HCT116 (cell line): ENCODE measurements around the gene PDE8A. TPM values are rescaled to one million over a fixed set of nuclear protein-coding genes. Genes with fewer than 3 reads are reported as not detected.

Experiments
- ATAC-seq: fragments of 200-7000 bp; cut with Tn5 transposase; 2 replicates; pipeline ENCODE4 v1.9.1; 2020; ENCODE audit warnings: mild to moderate bottlenecking, moderate library complexity
- BruUV-seq: library from RNA; stranded (reverse); fragments of 400-500 nt; replicated peaks from 2 replicates; lab custom pipeline; 2021; lab: Mats Ljungman, UMichigan
- CTCF ChIA-PET: fragments of 300-600 bp; sonication (Branson Sonifier 250); formaldehyde crosslinking; loops from one replicate; lab custom pipeline; 2021; ENCODE audit warnings: antibody characterized with exemption; lab: Charles Lee
- POLR2A ChIA-PET: fragments of 300-600, 350-600 bp; sonication (Branson Sonifier 250); formaldehyde crosslinking; loops from one replicate; lab custom pipeline; 2021; ENCODE audit warnings: antibody characterized with exemption; lab: Charles Lee
- RAD21 ChIA-PET, 2 experiments: fragments of 300-600 bp; sonication (Branson Sonifier 250); formaldehyde crosslinking; loops; one replicate each; lab custom pipeline; 2023; ENCODE audit warnings: low total read pairs in 2 of 2; ENCODE audit not compliant: uncharacterized antibody in 2 of 2, unreplicated experiment in 2 of 2, low non-redundant PET in 1 of 2; lab: Charles Lee
- DNase-seq: peaks from one replicate; pipeline ENCODE4 v3.0.0-alpha.2; 2010; ENCODE audit warnings: low read depth, low spot score
- H2AFZ ChIP-seq: fragments of 200-600 bp; shearing (Covaris generic), sonication (generic); 2 replicates; pipeline ENCODE4 v1.6.1; 2017; ENCODE audit warnings: low read depth, mixed run types, mixed read lengths, antibody characterized with exemption, low read length; ENCODE audit not compliant: poor library complexity, severe bottlenecking
- H3K27ac ChIP-seq: 2 replicates; pipeline ENCODE4 v1.5.1; 2012; ENCODE audit warnings: low read depth, low read length
- H3K27me3 ChIP-seq: fragments of 200-600 bp; sonication (generic); 2 replicates; pipeline ENCODE4 v1.6.1; 2016; ENCODE audit warnings: mixed run types, low read length, mixed read lengths; ENCODE audit not compliant: insufficient read depth
- H3K36me3 ChIP-seq, 2 experiments: fragments of 200-500 bp in 1 of 2; fragments of 200-600 bp in 1 of 2; sonication (Bioruptor generic) in 1 of 2; sonication (generic) in 1 of 2; 2 replicates each; pipeline versions ENCODE4 v1.5.1 to v1.6.1; 2014 to 2016; ENCODE audit warnings: low read length in 2 of 2, inconsistent platforms in 1 of 2, mixed read lengths in 1 of 2, mixed run types in 1 of 2; ENCODE audit not compliant: insufficient read depth in 2 of 2, control insufficient read depth in 1 of 2
- H3K4me1 ChIP-seq, 2 experiments: fragments of 200-600 bp in 1 of 2; sonication (generic) in 1 of 2; 2 replicates each; pipeline versions ENCODE4 v1.5.1 to v1.6.1; 2012 to 2017; ENCODE audit warnings: low read length in 2 of 2, inconsistent platforms in 1 of 2, mild to moderate bottlenecking in 1 of 2, mixed read lengths in 1 of 2, mixed run types in 1 of 2, moderate library complexity in 1 of 2; ENCODE audit not compliant: insufficient read depth in 2 of 2, control insufficient read depth in 1 of 2
- H3K4me2 ChIP-seq: fragments of 200-600 bp; sonication (generic); 2 replicates; pipeline ENCODE4 v1.6.1; 2017; ENCODE audit warnings: mixed run types, low read length, mixed read lengths
- H3K4me3 ChIP-seq, 2 experiments: fragments of 200-600 bp in 1 of 2; sonication (generic) in 1 of 2; replicated peaks in 1 of 2; 2 replicates each; pipeline ENCODE4 v1.5.1; 2011 to 2016; ENCODE audit warnings: low read length in 2 of 2, control low read depth in 1 of 2, low read depth in 1 of 2, mild to moderate bottlenecking in 1 of 2, mixed read lengths in 1 of 2, mixed run types in 1 of 2
- H3K79me2 ChIP-seq: fragments of 200-600 bp; sonication (generic); 2 replicates; pipeline ENCODE4 v1.6.1; 2017; ENCODE audit warnings: mild to moderate bottlenecking, mixed run types, low read length, moderate library complexity, mixed read lengths; ENCODE audit not compliant: insufficient read depth
- H3K9ac ChIP-seq: fragments of 200-600 bp; sonication (generic); 2 replicates; pipeline ENCODE4 v1.6.1; 2016; ENCODE audit warnings: low read length, mixed read lengths
- H3K9me2 ChIP-seq: fragments of 200-600 bp; sonication (generic), shearing (Covaris generic); 2 replicates; pipeline ENCODE4 v1.6.1; 2017; ENCODE audit warnings: mixed run types, mild to moderate bottlenecking, moderate library complexity; ENCODE audit not compliant: insufficient read depth
- H3K9me3 ChIP-seq, 2 experiments: fragments of 200-500 bp in 1 of 2; fragments of 200-600 bp in 1 of 2; sonication (Bioruptor generic) in 1 of 2; sonication (generic) in 1 of 2; 2 replicates each; pipeline ENCODE4 v1.6.1; 2014 to 2017; ENCODE audit warnings: low read length in 2 of 2, mixed read lengths in 2 of 2, inconsistent platforms in 1 of 2, low read depth in 1 of 2, mild to moderate bottlenecking in 1 of 2, mixed run types in 1 of 2, moderate library complexity in 1 of 2; ENCODE audit not compliant: control insufficient read depth in 1 of 2, insufficient read depth in 1 of 2
- H4K20me1 ChIP-seq: fragments of 200-600 bp; sonication (generic), shearing (Covaris generic); 2 replicates; pipeline ENCODE4 v1.6.1; 2017; ENCODE audit warnings: mixed run types, mild to moderate bottlenecking, moderate library complexity; ENCODE audit not compliant: insufficient read depth
- CEBPB ChIP-seq: IDR thresholded peaks from 2 replicates; pipeline ENCODE4 v1.6.1; 2012; ENCODE audit warnings: low read depth
- ELF1 ChIP-seq: IDR thresholded peaks from 2 replicates; pipeline ENCODE4 v1.6.1; 2012; ENCODE audit warnings: low read depth, borderline replicate concordance
- JUND ChIP-seq: IDR thresholded peaks from 2 replicates; pipeline ENCODE4 v1.6.1; 2012
- RAD21 ChIP-seq: IDR thresholded peaks from 2 replicates; pipeline ENCODE4 v1.6.1; 2012; ENCODE audit warnings: low read depth, mild to moderate bottlenecking
- SIN3A ChIP-seq: IDR thresholded peaks from 2 replicates; pipeline ENCODE4 v1.6.1; 2012; ENCODE audit warnings: low read depth
- SP1 ChIP-seq: IDR thresholded peaks from 2 replicates; pipeline ENCODE4 v1.6.1; 2012; ENCODE audit warnings: low read depth
- SRF ChIP-seq: IDR thresholded peaks from 2 replicates; pipeline ENCODE4 v1.6.1; 2012; ENCODE audit warnings: low read depth
- TCF7L2 ChIP-seq: IDR thresholded peaks from 2 replicates; pipeline ENCODE4 v1.7.0; 2011; ENCODE audit warnings: borderline replicate concordance, inconsistent platforms; ENCODE audit not compliant: insufficient read depth, insufficient read length; ENCODE audit errors: extremely low read depth
- YY1 ChIP-seq: IDR thresholded peaks from 2 replicates; pipeline ENCODE4 v1.6.1; 2011; ENCODE audit warnings: low read length, low read depth, moderate library complexity, mild to moderate bottlenecking; ENCODE audit not compliant: insufficient replicate concordance; ENCODE audit errors: extremely low read depth
- ZBTB33 ChIP-seq: IDR thresholded peaks from 2 replicates; pipeline ENCODE4 v1.6.1; 2011; ENCODE audit warnings: mild to moderate bottlenecking, low read length, moderate library complexity; ENCODE audit not compliant: insufficient replicate concordance; ENCODE audit errors: extremely low read depth
- ZFX ChIP-seq: fragments of 450-650 bp; IDR thresholded peaks from 2 replicates; pipeline ENCODE4 v1.6.1; 2017
- ZNF274 ChIP-seq: fragments of 200-500 bp; sonication (Bioruptor generic); IDR thresholded peaks from 2 replicates; pipeline ENCODE4 v1.6.1; 2014; ENCODE audit warnings: mild to moderate bottlenecking, low read depth, low read length, inconsistent platforms
- intact Hi-C: fragments of 100-400 bp; cut with micrococcal nuclease; formaldehyde crosslinking; loops from 2 replicates; pipeline ENCODE4 v1.10.0; 2022
- total RNA-seq: library from RNA; stranded (reverse); gene quantifications from one replicate; pipeline ENCODE4 v1.2.1, GENCODE V29; 2021; ENCODE audit not compliant: unreplicated experiment

Gene PDE8A
- total RNA-seq, 1 experiment from 2014 or later = 37.8 TPM

- CTCF ChIA-PET = no interaction called here
- H3K4me3 ChIP-seq = no peak overlapping the region
- POLR2A ChIA-PET = no interaction called here
- H4K20me1 ChIP-seq = no peaks in the 10 kb centered on the region
- H2AFZ ChIP-seq = no peak overlapping the region
- H3K79me2 ChIP-seq = no peaks in the 10 kb centered on the region
- no peak overlapping the region for H3K4me2 ChIP-seq
- no peak for ATAC-seq
- intact Hi-C loops = no loop called here
- no peaks in the 10 kb centered on the region for H3K9me2 ChIP-seq
- no peaks in the 10 kb centered on the region for H3K36me3 ChIP-seq
- H3K27ac ChIP-seq = no peak overlapping the region
- no peak for TF ChIP-seq ZNF274
- TF ChIP-seq SIN3A = no peak
- no peak for TF ChIP-seq JUND
- no peak for TF ChIP-seq TCF7L2
- no peak for TF ChIP-seq SRF
- no peak for TF ChIP-seq ZBTB33
- no peak for TF ChIP-seq YY1
- no peak for TF ChIP-seq RAD21
- no peak for TF ChIP-seq SP1
- TF ChIP-seq ELF1 = no peak
- no peak for TF ChIP-seq ZFX
- TF ChIP-seq CEBPB = no peak
- no peaks in the 10 kb centered on the region for H3K27me3 ChIP-seq
- no TSS peak for BruUV-seq
- H3K4me1 ChIP-seq = peaks cover 5 to 20% of the 10 kb centered on the region in 2 experiments; a peak in 3 of 4 replicates
- H3K9ac ChIP-seq = no peak overlapping the region
- DNase-seq = no peak
- RAD21 ChIA-PET = no interaction called here
- no peaks in the 10 kb centered on the region for H3K9me3 ChIP-seq
These were observed 29.9 kb upstream of the PDE8A start for GRCh38 chr15:84951736-84952135.
